GM12864 (cell line): ENCODE data around the gene INPP1.

Experiments
- DNase-seq: peaks from one replicate; pipeline ENCODE4 v3.0.0-alpha.2; 2011; ENCODE audit warnings: low read depth
- H3K4me3 ChIP-seq: 2 replicates; pipeline ENCODE4 v1.5.1; 2011; ENCODE audit warnings: mild to moderate bottlenecking, low read depth, low read length, control low read depth
- CTCF ChIP-seq: IDR thresholded peaks from 2 replicates; pipeline ENCODE4 v1.5.1; 2011; ENCODE audit warnings: low read depth, mild to moderate bottlenecking, moderate library complexity, low read length, control low read depth, inconsistent platforms; ENCODE audit errors: missing control alignments

INPP1 gene

GRCh38 chr2:190360965-190361364 is 17.6 kb downstream of the INPP1 start:
- H3K4me3 ChIP-seq = no peak overlapping the region
- no peak for DNase-seq
- no peak for TF ChIP-seq CTCF

GRCh38 chr2:190361572-190361971 is 18.2 kb downstream of the INPP1 start:
- no peak for DNase-seq
- TF ChIP-seq CTCF = no peak
- H3K4me3 ChIP-seq = no peak overlapping the region

- TF ChIP-seq CTCF = no peak
- no peak for DNase-seq
- no peak overlapping the region for H3K4me3 ChIP-seq
These were observed 19.5 kb downstream of the INPP1 start for GRCh38 chr2:190362894-190363293.

- no peak for TF ChIP-seq CTCF
- DNase-seq = no peak
- H3K4me3 ChIP-seq = no peak overlapping the region
These were observed 22.3 kb downstream of the INPP1 start for GRCh38 chr2:190365499-190366204.

GRCh38 chr2:190366248-190366753 is 22.9 kb downstream of the INPP1 start:
- H3K4me3 ChIP-seq = no peak overlapping the region
- no peak for DNase-seq
- no peak for TF ChIP-seq CTCF

GRCh38 chr2:190367091-190367490 is 23.7 kb downstream of the INPP1 start:
- H3K4me3 ChIP-seq = no peak overlapping the region
- DNase-seq = no peak
- no peak for TF ChIP-seq CTCF

- no peak for TF ChIP-seq CTCF
- H3K4me3 ChIP-seq = no peak overlapping the region
- DNase-seq = no peak
These were observed 26.2 kb downstream of the INPP1 start for GRCh38 chr2:190369635-190370034.
